ENCODE results near the gene VWC2. TPM values are rescaled to one million over a fixed set of nuclear protein-coding genes. Genes with fewer than 3 reads are reported as not detected.

Gene VWC2
- total and polyA plus RNA-seq, 2 of the 8 experiments (the other 6 are each of a cell fraction or from before 2014, with no cell fraction given), result 0.24 to 0.30 TPM

GRCh38 chr7:49873420-49873819 lies 100.0 kb downstream of the VWC2 start:
- H4K5ac ChIP-seq (ENCODE audit: insufficient read length, low read depth, low read length), result no peak overlapping the region
- 85% methylated on average over 1 of the region's 1 CpG; no CpG with 5 or more reads in 1 of the 2 experiments for WGBS, 2 experiments (ENCODE audit: extremely low coverage in 1 of 2, insufficient coverage in 1 of 2, insufficient read length in 1 of 2, insufficient replicate concordance in 2 of 2, low coverage in 1 of 2, low lambda C conversion rate in 2 of 2, missing lambda C conversion rate in 1 of 2)
- TF ChIP-seq JUND (IDR thresholded peaks at IDR 0.05; ENCODE audit: low read length), result no peak
- no peak for TF ChIP-seq TCF12 (IDR thresholded peaks at IDR 0.05; ENCODE audit: low read depth, low read length)
- no peaks in the 10 kb centered on the region for H3K9me3 ChIP-seq (ENCODE audit: insufficient read depth in 2 of 2, low read depth in 1 of 2, low read length in 1 of 2)
- H3K4me3 ChIP-seq (ENCODE audit: extremely low read depth in 1 of 4, insufficient read depth in 2 of 4, low read depth in 3 of 4, low read length in 4 of 4), result no peak overlapping the region
- no peak for FAIRE-seq
- no peak overlapping the region for H3K18ac ChIP-seq (ENCODE audit: extremely low read depth, low read length)
- H2AK5ac ChIP-seq (ENCODE audit: low read depth, low read length), result no peak overlapping the region
- H3K79me2 ChIP-seq (ENCODE audit: control insufficient read depth in 1 of 2, insufficient read depth in 2 of 2, low read length in 2 of 2), result no peaks in the 10 kb centered on the region
- H3K27ac ChIP-seq (ENCODE audit: low read depth, low read length), result no peak overlapping the region
- no peaks in the 10 kb centered on the region for H3K4me1 ChIP-seq (replicated peaks in 1 of 4; ENCODE audit: control insufficient read depth in 3 of 4, insufficient read depth in 4 of 4, low read length in 3 of 4)
- H2AFZ ChIP-seq (ENCODE audit: low read length), result no peak overlapping the region
- CTCF ChIA-PET (ENCODE audit: partially characterized antibody), result no interaction called here
- H4K91ac ChIP-seq (replicated peaks; ENCODE audit: insufficient read length, low read length), result no peak overlapping the region
- no peaks in the 10 kb centered on the region for H3K36me3 ChIP-seq (ENCODE audit: control insufficient read depth in 2 of 4, insufficient read depth in 4 of 4, low read length in 3 of 4)
- no peak overlapping the region for H2BK12ac ChIP-seq (ENCODE audit: low read depth, low read length)
- no peak overlapping the region for H2BK15ac ChIP-seq (ENCODE audit: low read length)
- no peak overlapping the region for H2BK20ac ChIP-seq (ENCODE audit: low read length)
- no peaks in the 10 kb centered on the region for H3K79me1 ChIP-seq (ENCODE audit: low read depth, low read length)
- POLR2A ChIA-PET (ENCODE audit: partially characterized antibody), result no interaction called here
- no peak overlapping the region for H3K9ac ChIP-seq (replicated peaks in 1 of 4; ENCODE audit: extremely low read depth in 1 of 4, low read depth in 3 of 4, low read length in 3 of 4)
- no peak overlapping the region for H3K4me2 ChIP-seq (ENCODE audit: insufficient read depth in 1 of 2, low read depth in 2 of 2, low read length in 2 of 2)
- H4K8ac ChIP-seq (ENCODE audit: extremely low read depth, insufficient read depth, low read length), result no peak overlapping the region
- H3K4ac ChIP-seq (replicated peaks; ENCODE audit: insufficient read length, low read depth, low read length), result no peak overlapping the region
- no peaks in the 10 kb centered on the region for H3K27me3 ChIP-seq (replicated peaks in 1 of 4; ENCODE audit: control insufficient read depth in 3 of 4, extremely low read depth in 1 of 4, insufficient read depth in 3 of 4, low read length in 3 of 4)
- H4K20me1 ChIP-seq (replicated peaks in 1 of 2; ENCODE audit: control insufficient read depth in 1 of 2, insufficient read depth in 2 of 2, low read length in 2 of 2), result no peaks in the 10 kb centered on the region
- no peak overlapping the region for H2BK120ac ChIP-seq (replicated peaks; ENCODE audit: low read depth, low read length)
- no peak overlapping the region for H3K14ac ChIP-seq (ENCODE audit: insufficient read length)
- DNase-seq (ENCODE audit: low read depth in 1 of 2, low spot score in 2 of 2), result no peak
- no peak overlapping the region for H3K56ac ChIP-seq (replicated peaks; ENCODE audit: insufficient read length, low read depth, low read length)
- H2BK5ac ChIP-seq (ENCODE audit: low read depth, low read length), result no peak overlapping the region
- H3K23me2 ChIP-seq (ENCODE audit: low read depth, low read length), result 0 out of 2 replicates have a peak, but pooled peaks cover 2% of the 10 kb centered on the region
- H3K23ac ChIP-seq (ENCODE audit: insufficient read length), result no peak overlapping the region

All from H1 (cell line).